GM04504 (cell line): ENCODE results near the gene APOBEC3F.
A peak's percentile ranks its signal among the peaks of the same experiment; 100 is the strongest.
"Not testable (repeated sequence)": the region's sequence is repeated elsewhere in the genome, so short reads cannot be mapped to it uniquely, and the experiment has no call there.

ENCODE experiments used
- DNase-seq: peaks from one replicate; pipeline ENCODE4 v3.0.0-alpha.2; 2012; ENCODE audit warnings: low read depth

The APOBEC3F gene

GRCh38 chr22:39073981-39074380 lies 33.3 kb downstream of the APOBEC3F start:
- DNase-seq: no peak

GRCh38 chr22:39076155-39077025 lies 35.7 kb downstream of the APOBEC3F start:
- not testable (repeated sequence) for DNase-seq

GRCh38 chr22:39077026-39077840 lies 36.6 kb downstream of the APOBEC3F start, which contains the start of gene APOBEC3G:
Gene APOBEC3G, plus strand, starts transcription at chr22:39077275. Its CDS starts 87 bp downstream, at chr22:39077362.
- peak; percentile 23 for DNase-seq

- DNase-seq: not testable (repeated sequence)
These were observed 37.2 kb downstream of the APOBEC3F start for GRCh38 chr22:39077912-39078311.

GRCh38 chr22:39078329-39078728 lies 37.7 kb downstream of the APOBEC3F start:
- DNase-seq: no peak

GRCh38 chr22:39079054-39079637 lies 38.5 kb downstream of the APOBEC3F start:
- not testable (repeated sequence) for DNase-seq

- DNase-seq: no peak
These were observed 39.5 kb downstream of the APOBEC3F start for GRCh38 chr22:39080052-39080762.

GRCh38 chr22:39081016-39081415 lies 40.4 kb downstream of the APOBEC3F start:
- DNase-seq: no peak

- no peak for DNase-seq
These were observed 40.9 kb downstream of the APOBEC3F start for GRCh38 chr22:39081598-39081997.

GRCh38 chr22:39083212-39084165 lies 42.8 kb downstream of the APOBEC3F start:
- DNase-seq: no peak

- no peak for DNase-seq
These were observed 44.0 kb downstream of the APOBEC3F start for GRCh38 chr22:39084666-39085065.

- DNase-seq: no peak
These were observed 46.4 kb downstream of the APOBEC3F start for GRCh38 chr22:39087098-39087497.

GRCh38 chr22:39087881-39088684 lies 47.4 kb downstream of the APOBEC3F start:
- DNase-seq: no peak

GRCh38 chr22:39088685-39089032 lies 48.0 kb downstream of the APOBEC3F start:
- no peak for DNase-seq

- no peak for DNase-seq
These were observed 49.3 kb downstream of the APOBEC3F start for GRCh38 chr22:39089928-39090327.

- DNase-seq: no peak
These were observed 49.9 kb downstream of the APOBEC3F start for GRCh38 chr22:39090426-39091064.

- DNase-seq: no peak
These were observed 50.7 kb downstream of the APOBEC3F start for GRCh38 chr22:39091126-39092081.
